ENCODE results near the gene KSR1. TPM values are rescaled to one million over a fixed set of nuclear protein-coding genes. Genes with fewer than 3 reads are reported as not detected.
"Not testable (repeated sequence)": the region's sequence is repeated elsewhere in the genome, so short reads cannot be mapped to it uniquely, and the experiment has no call there.

Gene KSR1
- total and polyA plus RNA-seq, 2 donors (not counting 1 experiment from before 2014, with no cell fraction given) = 5.3 to 10.1 TPM

- no peak overlapping the region for H2AFZ ChIP-seq (ENCODE audit: low read length)
- no peaks in the 10 kb centered on the region for H3K9me3 ChIP-seq (ENCODE audit: control insufficient read depth, insufficient read depth, low read depth, low read length)
- peaks cover 9% of the 10 kb centered on the region for H3K4me1 ChIP-seq (ENCODE audit: control insufficient read depth, extremely low read depth, insufficient read depth, low read length)
- H3K27me3 ChIP-seq (ENCODE audit: control insufficient read depth, insufficient read depth, low read length) = no peaks in the 10 kb centered on the region
- no peaks in the 10 kb centered on the region for H3K36me3 ChIP-seq (ENCODE audit: control insufficient read depth, insufficient read depth, low read length)
- H3K27ac ChIP-seq (ENCODE audit: insufficient read depth, low read length) = no peak overlapping the region
- no peaks in the 10 kb centered on the region for H4K20me1 ChIP-seq (ENCODE audit: control insufficient read depth, extremely low read depth, insufficient read depth, low read length)
- no peaks in the 10 kb centered on the region for H3K79me2 ChIP-seq (ENCODE audit: control insufficient read depth, insufficient read depth, low read length)
- H3K4me2 ChIP-seq (ENCODE audit: extremely low read depth, insufficient read depth, low read length) = no peak overlapping the region
- TF ChIP-seq CTCF (conservative IDR thresholded peaks at IDR 0.05 in 1 of 2, IDR thresholded peaks at IDR 0.05 in 1 of 2; ENCODE audit: low read depth in 1 of 2, low read length in 2 of 2) (no peak), EZH2 (IDR thresholded peaks at IDR 0.05; ENCODE audit: low read length, missing control alignments) (no peak)
- no peak overlapping the region for H3K9ac ChIP-seq (ENCODE audit: insufficient read depth, low read length)
- H3K4me3 ChIP-seq (replicated peaks in 1 of 4; ENCODE audit: control extremely low read depth in 1 of 4, insufficient read depth in 1 of 4, low read depth in 3 of 4, low read length in 4 of 4) = no peak overlapping the region
- no peak for DNase-seq (ENCODE audit: low read depth in 2 of 2)
These were observed 10.3 kb upstream of the KSR1 start for GRCh38 chr17:27445971-27446370.

DNA sequence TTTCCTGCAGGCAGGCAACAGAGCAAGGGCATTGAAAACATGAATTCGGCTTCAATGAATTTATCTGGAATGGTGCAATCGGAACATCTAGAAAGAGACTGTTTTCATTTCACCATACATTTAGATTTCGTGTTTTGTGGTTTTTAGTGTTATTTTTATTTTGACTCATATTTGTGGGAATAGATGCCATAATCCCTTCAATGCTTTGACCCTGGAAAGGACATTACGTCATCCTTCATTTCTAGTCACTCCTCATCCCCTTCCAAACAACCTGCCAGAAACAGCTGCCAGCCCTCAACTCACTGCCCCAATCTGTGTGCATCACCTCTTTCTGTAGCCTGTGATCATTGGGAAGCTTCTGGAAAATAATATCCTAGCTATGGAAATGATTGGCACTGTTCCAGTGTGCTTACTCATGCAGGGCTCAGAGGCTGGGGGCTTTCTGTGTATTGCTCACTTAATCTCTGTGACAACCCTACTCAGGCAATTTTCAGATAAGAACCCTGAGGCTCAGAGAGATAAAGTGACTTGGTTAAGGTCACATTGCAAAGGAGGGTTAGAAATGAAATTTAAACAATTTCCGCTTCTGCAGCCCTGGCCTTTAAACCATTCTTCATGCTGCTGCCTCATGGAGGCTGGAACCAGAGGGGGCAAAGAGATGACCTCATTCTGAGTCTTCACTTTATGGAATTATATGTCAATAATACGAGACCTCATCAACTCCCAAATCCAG, 9.5 kb upstream of the KSR1 start:
- peak; percentile 98 to 100 for DNase-seq (ENCODE audit: low read depth in 2 of 2)
- TF ChIP-seq CTCF (conservative IDR thresholded peaks at IDR 0.05 in 1 of 2, IDR thresholded peaks at IDR 0.05 in 1 of 2; ENCODE audit: low read depth in 1 of 2, low read length in 2 of 2) = no peak
- no peak for TF ChIP-seq EZH2 (IDR thresholded peaks at IDR 0.05; ENCODE audit: low read length, missing control alignments)
- H4K20me1 ChIP-seq (ENCODE audit: control insufficient read depth, extremely low read depth, insufficient read depth, low read length) = no peaks in the 10 kb centered on the region
- H3K4me2 ChIP-seq (ENCODE audit: extremely low read depth, insufficient read depth, low read length) = peak overlapping the region; percentile 11
- H3K36me3 ChIP-seq (ENCODE audit: control insufficient read depth, insufficient read depth, low read length) = no peaks in the 10 kb centered on the region
- H3K4me3 ChIP-seq (replicated peaks in 1 of 4; ENCODE audit: control extremely low read depth in 1 of 4, insufficient read depth in 1 of 4, low read depth in 3 of 4, low read length in 4 of 4) = no peak overlapping the region
- H3K27me3 ChIP-seq (ENCODE audit: control insufficient read depth, insufficient read depth, low read length) = no peaks in the 10 kb centered on the region
- H3K9me3 ChIP-seq (ENCODE audit: control insufficient read depth, insufficient read depth, low read depth, low read length) = no peaks in the 10 kb centered on the region
- no peak overlapping the region for H3K9ac ChIP-seq (ENCODE audit: insufficient read depth, low read length)
- H3K4me1 ChIP-seq (ENCODE audit: control insufficient read depth, extremely low read depth, insufficient read depth, low read length) = peaks cover 9% of the 10 kb centered on the region
- H3K27ac ChIP-seq (ENCODE audit: insufficient read depth, low read length) = peak overlapping the region; percentile 14
- no peak overlapping the region for H2AFZ ChIP-seq (ENCODE audit: low read length)
- no peaks in the 10 kb centered on the region for H3K79me2 ChIP-seq (ENCODE audit: control insufficient read depth, insufficient read depth, low read length)

DNA sequence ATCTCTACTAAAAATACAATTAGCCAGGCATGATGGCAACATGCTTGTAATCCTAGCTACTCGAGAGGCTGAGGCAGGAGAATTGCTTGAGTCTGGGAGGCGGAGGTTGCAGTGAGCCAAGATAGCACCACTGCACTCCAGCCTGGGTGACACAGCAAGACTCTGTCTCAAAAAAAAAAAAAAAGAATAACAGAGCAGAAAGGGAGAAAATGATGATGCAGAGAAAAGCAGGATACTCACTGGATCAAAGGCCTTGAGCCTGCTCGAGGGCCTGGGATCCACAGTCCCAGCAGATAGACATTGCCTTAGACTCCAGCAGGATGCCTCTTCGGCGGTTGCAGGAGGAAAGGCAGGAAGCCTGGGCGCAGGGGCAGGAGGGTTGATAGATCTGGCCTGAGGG, 7.7 kb upstream of the KSR1 start:
- H3K79me2 ChIP-seq (ENCODE audit: control insufficient read depth, insufficient read depth, low read length); H3K27me3 ChIP-seq (ENCODE audit: control insufficient read depth, insufficient read depth, low read length); H3K4me1 ChIP-seq (ENCODE audit: control insufficient read depth, extremely low read depth, insufficient read depth, low read length); H3K9me3 ChIP-seq (ENCODE audit: control insufficient read depth, insufficient read depth, low read depth, low read length); H3K36me3 ChIP-seq (ENCODE audit: control insufficient read depth, insufficient read depth, low read length); H3K4me3 ChIP-seq (replicated peaks in 1 of 4; ENCODE audit: control extremely low read depth in 1 of 4, insufficient read depth in 1 of 4, low read depth in 3 of 4, low read length in 4 of 4); H4K20me1 ChIP-seq (ENCODE audit: control insufficient read depth, extremely low read depth, insufficient read depth, low read length); H3K4me2 ChIP-seq (ENCODE audit: extremely low read depth, insufficient read depth, low read length); H3K27ac ChIP-seq (ENCODE audit: insufficient read depth, low read length); H2AFZ ChIP-seq (ENCODE audit: low read length); H3K9ac ChIP-seq (ENCODE audit: insufficient read depth, low read length): not testable (repeated sequence)
- DNase-seq (ENCODE audit: low read depth in 2 of 2) = peak in 1 of 2 donors; percentile 21
